Activated T-helper 1 cell treated with Interleukin-2 at 50 U/mL for 16 hours (primary cell): ENCODE results near the gene MICA.

Experiments used
- DNase-seq: peaks from one replicate; pipeline ENCODE4 v3.0.0-alpha.2; 2020; ENCODE audit warnings: low read depth

MICA gene

GRCh38 chr6:31462026-31462963, 58.9 kb downstream of the MICA start:
- DNase-seq: no peak

GRCh38 chr6:31462964-31463870, 59.8 kb downstream of the MICA start:
- DNase-seq: peak; percentile 81

GRCh38 chr6:31464252-31465184, 61.1 kb downstream of the MICA start:
- no peak for DNase-seq
